Measurements from ENCODE around the gene SPOUT1.

DNA sequence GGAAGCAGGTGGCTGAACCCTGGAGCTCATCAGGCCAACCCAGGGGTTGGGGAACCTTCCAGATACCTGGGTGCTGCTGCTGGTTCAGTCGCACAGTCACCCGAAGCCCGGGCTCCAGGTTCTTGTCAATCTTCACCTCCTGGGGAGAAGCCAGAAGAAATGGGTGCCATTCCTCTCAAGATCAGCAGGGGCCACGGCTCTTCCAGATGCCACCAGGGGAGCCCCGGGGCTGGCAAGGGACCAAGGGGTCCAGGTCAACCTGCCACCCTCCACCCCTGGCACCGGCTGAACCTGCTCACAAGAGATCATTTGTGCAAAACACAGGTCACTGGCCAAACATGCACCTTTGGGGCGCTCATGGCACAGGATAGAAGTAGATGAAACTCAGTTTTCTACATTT is 4.7 kb downstream of the SPOUT1 start:
- TF ChIP-seq, protein P1, sequence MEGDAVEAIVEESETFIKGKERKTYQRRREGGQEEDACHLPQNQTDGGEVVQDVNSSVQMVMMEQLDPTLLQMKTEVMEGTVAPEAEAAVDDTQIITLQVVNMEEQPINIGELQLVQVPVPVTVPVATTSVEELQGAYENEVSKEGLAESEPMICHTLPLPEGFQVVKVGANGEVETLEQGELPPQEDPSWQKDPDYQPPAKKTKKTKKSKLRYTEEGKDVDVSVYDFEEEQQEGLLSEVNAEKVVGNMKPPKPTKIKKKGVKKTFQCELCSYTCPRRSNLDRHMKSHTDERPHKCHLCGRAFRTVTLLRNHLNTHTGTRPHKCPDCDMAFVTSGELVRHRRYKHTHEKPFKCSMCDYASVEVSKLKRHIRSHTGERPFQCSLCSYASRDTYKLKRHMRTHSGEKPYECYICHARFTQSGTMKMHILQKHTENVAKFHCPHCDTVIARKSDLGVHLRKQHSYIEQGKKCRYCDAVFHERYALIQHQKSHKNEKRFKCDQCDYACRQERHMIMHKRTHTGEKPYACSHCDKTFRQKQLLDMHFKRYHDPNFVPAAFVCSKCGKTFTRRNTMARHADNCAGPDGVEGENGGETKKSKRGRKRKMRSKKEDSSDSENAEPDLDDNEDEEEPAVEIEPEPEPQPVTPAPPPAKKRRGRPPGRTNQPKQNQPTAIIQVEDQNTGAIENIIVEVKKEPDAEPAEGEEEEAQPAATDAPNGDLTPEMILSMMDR (IDR thresholded peaks at IDR 0.05): no peak
- no peak for TF ChIP-seq EZH2 (IDR thresholded peaks at IDR 0.05; ENCODE audit: borderline replicate concordance, insufficient read depth, low read depth, low read length, poor library complexity, severe bottlenecking)

Measured in B cell (primary cell).